GM03348 (cell line): Measurements from ENCODE around the gene JAK1.

Experiments used
- DNase-seq: peaks from one replicate; pipeline ENCODE4 v3.0.0; 2012; ENCODE audit warnings: low spot score

The JAK1 gene

GRCh38 chr1:64980745-64981600 is 14.6 kb upstream of the JAK1 start:
- no peak for DNase-seq

- no peak for DNase-seq
Observed at GRCh38 chr1:64979358-64979757, 13.0 kb upstream of the JAK1 start.

- no peak for DNase-seq
Observed at GRCh38 chr1:64976361-64976760, 10.0 kb upstream of the JAK1 start.

- no peak for DNase-seq
Observed at GRCh38 chr1:64975740-64976139, 9.4 kb upstream of the JAK1 start.

- no peak for DNase-seq
Observed at GRCh38 chr1:64975127-64975526, 8.8 kb upstream of the JAK1 start.

GRCh38 chr1:64974288-64974825 is 8.0 kb upstream of the JAK1 start:
- no peak for DNase-seq

GRCh38 chr1:64973061-64973647 is 6.8 kb upstream of the JAK1 start:
- DNase-seq = no peak

GRCh38 chr1:64969305-64970046 is 3.1 kb upstream of the JAK1 start:
- peak; percentile 24 for DNase-seq

- DNase-seq = peak; percentile 9
Observed at GRCh38 chr1:64967381-64967780, 1.0 kb upstream of the JAK1 start.

GRCh38 chr1:64965366-64966157 is 787 bp downstream of the JAK1 start:
- DNase-seq = peak; percentile 77

GRCh38 chr1:64963466-64963865 is 2.9 kb downstream of the JAK1 start:
- DNase-seq = no peak

GRCh38 chr1:64962441-64962840 is 3.9 kb downstream of the JAK1 start:
- DNase-seq = no peak

- no peak for DNase-seq
Observed at GRCh38 chr1:64961923-64962322, 4.4 kb downstream of the JAK1 start.

GRCh38 chr1:64960731-64961130 is 5.6 kb downstream of the JAK1 start:
- DNase-seq = no peak

- DNase-seq = no peak
Observed at GRCh38 chr1:64959986-64960385, 6.4 kb downstream of the JAK1 start.

GRCh38 chr1:64956733-64957441 is 9.5 kb downstream of the JAK1 start:
- DNase-seq = no peak

GRCh38 chr1:64956010-64956640 is 10.2 kb downstream of the JAK1 start:
- peak; percentile 72 for DNase-seq

- no peak for DNase-seq
Observed at GRCh38 chr1:64955097-64956009, 11.0 kb downstream of the JAK1 start.

- no peak for DNase-seq
Observed at GRCh38 chr1:64953241-64953640, 13.1 kb downstream of the JAK1 start.
